ENCODE data around the gene PIGU.

Gene PIGU

DNA sequence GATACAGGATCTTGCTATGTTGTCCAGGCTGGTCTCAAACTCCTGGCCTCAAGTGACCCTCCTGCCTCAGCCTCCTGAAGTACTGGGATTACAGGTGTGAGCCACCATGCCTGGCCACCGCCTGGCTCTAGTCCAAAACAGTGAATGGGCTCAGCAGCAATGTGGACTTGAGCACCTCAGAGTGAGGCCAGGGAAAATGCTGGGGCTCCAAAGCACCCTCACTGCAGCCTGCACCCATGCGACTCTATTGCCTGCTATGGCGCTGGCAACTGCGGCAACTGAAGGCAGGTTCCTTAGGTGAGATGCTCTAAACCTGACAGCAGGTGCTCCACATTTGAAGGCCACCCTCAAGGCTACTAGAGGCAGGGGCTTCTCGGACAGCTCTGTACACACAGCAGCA lies 91.9 kb downstream of the PIGU start:
- no peak overlapping the region for H3K4me3 ChIP-seq (ENCODE audit: low read depth, low read length)
- TF ChIP-seq, protein P1, sequence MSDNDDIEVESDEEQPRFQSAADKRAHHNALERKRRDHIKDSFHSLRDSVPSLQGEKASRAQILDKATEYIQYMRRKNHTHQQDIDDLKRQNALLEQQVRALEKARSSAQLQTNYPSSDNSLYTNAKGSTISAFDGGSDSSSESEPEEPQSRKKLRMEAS (IDR thresholded peaks at IDR 0.05; ENCODE audit: low read depth, low read length), result no peak
- TF ChIP-seq, protein P2, sequence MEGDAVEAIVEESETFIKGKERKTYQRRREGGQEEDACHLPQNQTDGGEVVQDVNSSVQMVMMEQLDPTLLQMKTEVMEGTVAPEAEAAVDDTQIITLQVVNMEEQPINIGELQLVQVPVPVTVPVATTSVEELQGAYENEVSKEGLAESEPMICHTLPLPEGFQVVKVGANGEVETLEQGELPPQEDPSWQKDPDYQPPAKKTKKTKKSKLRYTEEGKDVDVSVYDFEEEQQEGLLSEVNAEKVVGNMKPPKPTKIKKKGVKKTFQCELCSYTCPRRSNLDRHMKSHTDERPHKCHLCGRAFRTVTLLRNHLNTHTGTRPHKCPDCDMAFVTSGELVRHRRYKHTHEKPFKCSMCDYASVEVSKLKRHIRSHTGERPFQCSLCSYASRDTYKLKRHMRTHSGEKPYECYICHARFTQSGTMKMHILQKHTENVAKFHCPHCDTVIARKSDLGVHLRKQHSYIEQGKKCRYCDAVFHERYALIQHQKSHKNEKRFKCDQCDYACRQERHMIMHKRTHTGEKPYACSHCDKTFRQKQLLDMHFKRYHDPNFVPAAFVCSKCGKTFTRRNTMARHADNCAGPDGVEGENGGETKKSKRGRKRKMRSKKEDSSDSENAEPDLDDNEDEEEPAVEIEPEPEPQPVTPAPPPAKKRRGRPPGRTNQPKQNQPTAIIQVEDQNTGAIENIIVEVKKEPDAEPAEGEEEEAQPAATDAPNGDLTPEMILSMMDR (IDR thresholded peaks at IDR 0.05; ENCODE audit: low read depth, low read length), result no peak
- TF ChIP-seq POLR2A (IDR thresholded peaks at IDR 0.05; ENCODE audit: extremely low read depth, insufficient read length) (no peak), MYC (IDR thresholded peaks at IDR 0.05; ENCODE audit: low read depth, low read length) (no peak)
- DNase-seq (ENCODE audit: low read depth), result no peak

DNA sequence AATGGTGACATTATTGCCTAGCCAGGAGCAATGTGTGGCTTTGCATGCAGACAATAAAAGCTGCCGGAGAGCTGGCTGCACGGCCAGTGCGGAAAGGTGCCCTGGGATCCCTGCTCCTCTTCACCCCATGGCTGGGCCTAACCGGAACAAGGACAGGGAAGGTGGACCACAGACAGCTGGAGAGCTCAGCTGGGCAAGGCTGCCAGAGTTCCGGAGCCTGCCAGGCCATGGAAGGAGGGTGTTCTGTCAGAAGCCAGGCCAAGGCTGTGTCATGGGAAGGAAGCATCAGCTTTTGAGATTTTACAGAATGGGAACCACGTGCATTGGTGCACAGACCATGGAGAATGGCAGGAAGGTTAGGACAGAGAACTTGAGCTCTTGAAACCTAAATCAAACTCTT lies 93.3 kb downstream of the PIGU start:
- no peak for TF ChIP-seq MYC (IDR thresholded peaks at IDR 0.05; ENCODE audit: low read depth, low read length)
- TF ChIP-seq POLR2A (IDR thresholded peaks at IDR 0.05; ENCODE audit: extremely low read depth, insufficient read length), result no peak
- TF ChIP-seq, protein P1 (IDR thresholded peaks at IDR 0.05; ENCODE audit: low read depth, low read length), result no peak
- TF ChIP-seq, protein P2 (IDR thresholded peaks at IDR 0.05; ENCODE audit: low read depth, low read length), result no peak
- H3K4me3 ChIP-seq (ENCODE audit: low read depth, low read length), result no peak overlapping the region
- no peak for DNase-seq (ENCODE audit: low read depth)

DNA sequence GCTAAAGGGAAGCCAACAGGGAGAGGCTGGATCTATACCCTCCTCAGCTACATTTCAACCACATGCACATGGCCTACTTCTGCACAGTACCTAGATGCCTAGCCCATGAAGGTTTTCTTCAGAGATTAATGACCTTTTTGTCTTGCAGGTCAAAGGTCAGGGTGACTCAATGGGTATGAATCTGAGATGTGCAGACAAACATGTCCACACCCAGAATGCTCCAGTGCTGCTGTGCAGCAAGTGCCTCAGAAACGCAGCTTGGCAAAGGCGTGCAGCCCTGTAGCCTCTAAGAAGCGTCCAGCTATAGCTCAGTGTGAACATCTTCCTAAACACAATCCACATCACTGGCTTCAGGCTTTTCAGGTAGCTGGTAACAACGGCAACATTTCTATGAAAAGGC lies 94.0 kb downstream of the PIGU start:
- no peak for DNase-seq (ENCODE audit: low read depth)
- TF ChIP-seq MYC (IDR thresholded peaks at IDR 0.05; ENCODE audit: low read depth, low read length) (no peak), POLR2A (IDR thresholded peaks at IDR 0.05; ENCODE audit: extremely low read depth, insufficient read length) (no peak)
- TF ChIP-seq, protein P1 (IDR thresholded peaks at IDR 0.05; ENCODE audit: low read depth, low read length), result no peak
- TF ChIP-seq, protein P2 (IDR thresholded peaks at IDR 0.05; ENCODE audit: low read depth, low read length), result no peak
- H3K4me3 ChIP-seq (ENCODE audit: low read depth, low read length), result no peak overlapping the region

DNA sequence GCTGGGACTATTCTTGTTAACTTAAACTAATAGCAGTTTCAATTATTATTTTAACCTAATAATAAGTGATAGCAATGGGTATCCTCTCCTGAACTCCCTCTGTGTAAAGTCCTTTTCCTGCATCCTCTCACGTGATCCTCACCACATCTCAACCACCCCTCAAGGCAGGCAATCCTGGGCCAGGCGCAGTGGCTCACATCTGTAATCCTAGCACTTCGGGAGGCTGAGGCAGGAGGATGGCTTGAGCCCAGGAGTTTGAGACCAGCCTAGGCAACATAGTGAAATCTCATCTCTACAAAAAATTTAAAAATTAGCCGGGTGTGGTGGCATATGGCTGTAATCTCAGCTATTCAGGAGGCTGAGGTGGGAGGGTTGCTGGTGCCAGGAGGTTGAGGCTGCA lies 94.7 kb downstream of the PIGU start:
- no peak overlapping the region for H3K4me3 ChIP-seq (ENCODE audit: low read depth, low read length)
- TF ChIP-seq, protein P1 (IDR thresholded peaks at IDR 0.05; ENCODE audit: low read depth, low read length), result no peak
- TF ChIP-seq MYC (IDR thresholded peaks at IDR 0.05; ENCODE audit: low read depth, low read length) (no peak), POLR2A (IDR thresholded peaks at IDR 0.05; ENCODE audit: extremely low read depth, insufficient read length) (no peak)
- TF ChIP-seq, protein P2 (IDR thresholded peaks at IDR 0.05; ENCODE audit: low read depth, low read length), result no peak
- DNase-seq (ENCODE audit: low read depth), result no peak

DNA sequence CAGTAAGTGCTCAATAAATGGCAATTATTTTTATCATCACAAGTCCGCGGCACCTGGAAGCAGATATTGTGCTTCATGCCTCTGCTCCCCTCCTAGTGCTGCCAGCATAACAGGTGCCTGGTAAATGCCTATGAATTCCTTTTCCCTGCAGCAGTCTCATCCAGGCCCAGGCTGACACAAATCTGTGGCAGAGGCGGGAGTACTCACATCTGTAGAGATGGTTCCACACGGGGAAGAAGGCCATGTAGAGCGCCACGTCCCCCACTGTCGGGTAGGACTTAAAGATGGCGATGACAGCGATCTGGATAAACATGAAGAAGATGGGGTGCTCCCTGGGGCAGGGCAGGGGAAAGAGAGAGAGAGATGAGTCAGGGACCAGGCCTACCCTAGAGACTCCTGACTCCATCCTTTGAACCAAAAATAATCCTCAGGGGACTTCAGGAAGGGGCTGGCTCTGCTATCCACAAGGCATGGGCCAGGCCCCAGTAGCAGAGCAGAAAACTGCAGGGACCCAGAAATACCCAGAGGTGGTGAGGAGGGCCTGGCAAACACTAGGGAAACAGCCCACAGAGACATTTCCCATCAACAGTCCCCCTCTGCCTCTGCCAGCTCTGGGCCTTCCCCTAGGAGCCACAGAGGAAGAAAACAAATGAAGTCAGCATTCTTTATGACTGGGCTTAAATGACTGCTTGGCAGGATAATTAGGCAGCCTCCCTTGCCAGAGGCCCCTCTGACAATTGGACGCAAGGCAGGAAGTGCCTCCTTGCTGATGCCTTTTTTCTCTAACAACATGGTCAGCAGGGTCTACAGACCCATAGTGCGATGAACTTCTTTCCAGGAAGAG lies 95.3 kb downstream of the PIGU start:
- DNase-seq (ENCODE audit: low read depth), result no peak
- no peak overlapping the region for H3K4me3 ChIP-seq (ENCODE audit: low read depth, low read length)
- TF ChIP-seq, protein P2 (IDR thresholded peaks at IDR 0.05; ENCODE audit: low read depth, low read length), result no peak
- TF ChIP-seq MYC (IDR thresholded peaks at IDR 0.05; ENCODE audit: low read depth, low read length) (no peak), POLR2A (IDR thresholded peaks at IDR 0.05; ENCODE audit: extremely low read depth, insufficient read length) (no peak)
- TF ChIP-seq, protein P1 (IDR thresholded peaks at IDR 0.05; ENCODE audit: low read depth, low read length), result no peak
